ENCODE results near the gene NEK7.

GRCh38 chr1:198121056-198121826, 35.6 kb upstream of the NEK7 start:
- TF ChIP-seq CTCF (IDR thresholded peaks at IDR 0.05) = no peak
- TF ChIP-seq POLR2AphosphoS5 (IDR thresholded peaks at IDR 0.05) = no peak
- TF ChIP-seq POLR2A (IDR thresholded peaks at IDR 0.05) = no peak

Measured in sigmoid colon (tissue), 4 donors.